WTC11 (cell line): Measurements from ENCODE around the gene LSM4. TPM values are rescaled to one million over a fixed set of nuclear protein-coding genes. Genes with fewer than 3 reads are reported as not detected.

Experiments used
- AFF4 ChIP-seq: sonication (generic); formaldehyde crosslinking; IDR thresholded peaks from 2 replicates; pipeline ENCODE4 v1.8.1; 2023; ENCODE audit warnings: mild to moderate bottlenecking, missing genetic modification reagents, borderline replicate concordance
- CREM ChIP-seq: sonication (generic); formaldehyde crosslinking; IDR thresholded peaks from 2 replicates; pipeline ENCODE4 v1.8.1; 2022; ENCODE audit warnings: mild to moderate bottlenecking, missing genetic modification reagents, moderate library complexity
- ETV6 ChIP-seq: sonication (generic); formaldehyde crosslinking; IDR thresholded peaks from 2 replicates; pipeline ENCODE4 v1.8.1; 2022; ENCODE audit warnings: mild to moderate bottlenecking, missing genetic modification reagents
- FOXP1 ChIP-seq: sonication (generic); formaldehyde crosslinking; IDR thresholded peaks from 2 replicates; pipeline ENCODE4 v1.8.0; 2022; ENCODE audit warnings: missing genetic modification reagents, mild to moderate bottlenecking, moderate library complexity, borderline replicate concordance
- FOXP4 ChIP-seq: sonication (generic); formaldehyde crosslinking; IDR thresholded peaks from 2 replicates; pipeline ENCODE4 v1.8.0; 2022; ENCODE audit warnings: mild to moderate bottlenecking, missing genetic modification reagents
- GABPB1 ChIP-seq: sonication (generic); formaldehyde crosslinking; IDR thresholded peaks from 2 replicates; pipeline ENCODE4 v1.8.1; 2023; ENCODE audit warnings: mild to moderate bottlenecking, missing genetic modification reagents
- GRHL2 ChIP-seq: fragments of 250-450 bp; sonication (Bioruptor Pico); IDR thresholded peaks from 2 replicates; pipeline ENCODE4 v1.8.0; 2022; ENCODE audit warnings: mild to moderate bottlenecking, moderate library complexity; ENCODE audit not compliant: insufficient replicate concordance, severe bottlenecking
- GTF2I ChIP-seq: fragments of 250-450 bp; sonication (Bioruptor Pico); conservative IDR thresholded peaks from 2 replicates; pipeline ENCODE4 v1.4.0; 2021; ENCODE audit warnings: mild to moderate bottlenecking
- JUN ChIP-seq: sonication (generic); formaldehyde crosslinking; IDR thresholded peaks from 2 replicates; pipeline ENCODE4 v1.8.0; 2023; ENCODE audit warnings: mild to moderate bottlenecking, missing genetic modification reagents
- KAT7 ChIP-seq: sonication (generic); formaldehyde crosslinking; IDR thresholded peaks from 2 replicates; pipeline ENCODE4 v1.8.1; 2023; ENCODE audit warnings: missing genetic modification reagents, mild to moderate bottlenecking, borderline replicate concordance
- MXD4 ChIP-seq: fragments of 250-450 bp; sonication (Bioruptor Pico); IDR thresholded peaks from 2 replicates; pipeline ENCODE4 v1.8.0; 2021; ENCODE audit warnings: mild to moderate bottlenecking, moderate library complexity, borderline replicate concordance
- NFE2L1 ChIP-seq: sonication (generic); formaldehyde crosslinking; IDR thresholded peaks from 2 replicates; pipeline ENCODE4 v1.8.1; 2023; ENCODE audit warnings: missing genetic modification reagents
- NR2C2 ChIP-seq: sonication (generic); formaldehyde crosslinking; IDR thresholded peaks from 2 replicates; pipeline ENCODE4 v1.8.0; 2022; ENCODE audit warnings: mild to moderate bottlenecking, missing genetic modification reagents
- SOX15 ChIP-seq: fragments of 250-450 bp; sonication (Bioruptor Pico); IDR thresholded peaks from 2 replicates; pipeline ENCODE4 v1.9.0; 2021; ENCODE audit warnings: mild to moderate bottlenecking
- TEAD1 ChIP-seq: sonication (generic); formaldehyde crosslinking; IDR thresholded peaks from 2 replicates; pipeline ENCODE4 v1.8.0; 2022; ENCODE audit warnings: mild to moderate bottlenecking, missing genetic modification reagents
- ZBTB43 ChIP-seq: sonication (generic); formaldehyde crosslinking; IDR thresholded peaks from 2 replicates; pipeline ENCODE4 v1.8.1; 2023; ENCODE audit warnings: mild to moderate bottlenecking, missing genetic modification reagents
- ZNF263 ChIP-seq: sonication (generic); formaldehyde crosslinking; IDR thresholded peaks from 2 replicates; pipeline ENCODE4 v1.8.1; 2022; ENCODE audit warnings: low read depth, mild to moderate bottlenecking, moderate library complexity, missing genetic modification reagents
- ZNF281 ChIP-seq: sonication (generic); formaldehyde crosslinking; IDR thresholded peaks from 2 replicates; pipeline ENCODE4 v1.8.0; 2023; ENCODE audit warnings: mild to moderate bottlenecking, missing genetic modification reagents
- ZNF671 ChIP-seq: fragments of 250-450 bp; sonication (Bioruptor Pico); IDR thresholded peaks from 2 replicates; pipeline ENCODE4 v1.8.0; 2021; ENCODE audit warnings: mild to moderate bottlenecking
- total RNA-seq: library from RNA; stranded (reverse); gene quantifications from 3 replicates; pipeline ENCODE4 v1.2.3, GENCODE V29; 2021

Gene LSM4
- total RNA-seq, 1 experiment from 2014 or later: 373 TPM

GRCh38 chr19:18292810-18293641 is 29.9 kb downstream of the LSM4 start (continued):
- TF ChIP-seq ETV6 (CRISPR knock-in tag): peak; percentile 82
- no peak for TF ChIP-seq CREM (CRISPR knock-in tag)
- no peak for TF ChIP-seq ZNF671 (CRISPR knock-in tag)
- TF ChIP-seq ZNF263 (CRISPR knock-in tag): no peak
- TF ChIP-seq TEAD1 (CRISPR knock-in tag): 0 out of 2 replicates have a peak, but pooled peaks have one; percentile 17
- peak; percentile 95; the same call in 1 of the 2 replicates for TF ChIP-seq ZNF281
- no peak for TF ChIP-seq FOXP1 (CRISPR knock-in tag)
- TF ChIP-seq GRHL2 (CRISPR knock-in tag): no peak
- TF ChIP-seq FOXP4 (CRISPR knock-in tag): no peak
- TF ChIP-seq KAT7: no peak
- no peak for TF ChIP-seq AFF4 (CRISPR knock-in tag)
- no peak for TF ChIP-seq GABPB1 (CRISPR knock-in tag)
- no peak for TF ChIP-seq NFE2L1
- no peak for TF ChIP-seq JUN (CRISPR knock-in tag)
- TF ChIP-seq MXD4 (CRISPR knock-in tag): no peak
- TF ChIP-seq SOX15: no peak
- TF ChIP-seq ZBTB43 (CRISPR knock-in tag): no peak
- TF ChIP-seq NR2C2 (CRISPR knock-in tag): no peak
- TF ChIP-seq GTF2I (CRISPR knock-in tag): peak; percentile 71; the same call in 1 of the 2 replicates
